Measurements from ENCODE around the gene CTRL. TPM values are rescaled to one million over a fixed set of nuclear protein-coding genes. Genes with fewer than 3 reads are reported as not detected.
A peak's percentile ranks its signal among the peaks of the same experiment; 100 is the strongest.

CTRL gene
- total RNA-seq, 6 experiments from 2014 or later: 0.25 to 0.63 (median 0.43) TPM

DNA sequence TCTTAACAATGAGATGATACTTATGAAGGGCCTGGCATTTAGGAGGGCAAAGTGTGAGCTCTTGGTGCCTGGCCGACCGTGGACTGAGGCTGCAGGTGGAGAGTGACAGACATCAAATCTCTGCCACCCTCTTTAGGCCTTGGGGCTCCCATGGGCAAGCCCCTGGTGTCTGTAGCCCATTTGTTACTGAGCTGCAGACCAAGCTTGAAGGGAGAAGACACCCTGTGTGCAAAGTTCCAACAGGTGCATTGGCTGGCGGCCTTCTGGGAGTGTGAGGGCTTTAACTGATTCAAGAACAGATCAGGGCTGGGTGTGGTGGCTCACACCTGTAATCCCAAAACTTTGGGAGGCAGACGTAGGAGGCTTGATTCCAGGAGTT lies 789 bp upstream of the CTRL start:
- peaks cover 28% of the 10 kb centered on the region for H3K4me1 Mint-ChIP-seq (ENCODE audit: low read depth)
- peaks cover 8% of the 10 kb centered on the region; the same call in 1 of the 2 replicates for H3K9me3 Mint-ChIP-seq
- TF ChIP-seq, protein P1, sequence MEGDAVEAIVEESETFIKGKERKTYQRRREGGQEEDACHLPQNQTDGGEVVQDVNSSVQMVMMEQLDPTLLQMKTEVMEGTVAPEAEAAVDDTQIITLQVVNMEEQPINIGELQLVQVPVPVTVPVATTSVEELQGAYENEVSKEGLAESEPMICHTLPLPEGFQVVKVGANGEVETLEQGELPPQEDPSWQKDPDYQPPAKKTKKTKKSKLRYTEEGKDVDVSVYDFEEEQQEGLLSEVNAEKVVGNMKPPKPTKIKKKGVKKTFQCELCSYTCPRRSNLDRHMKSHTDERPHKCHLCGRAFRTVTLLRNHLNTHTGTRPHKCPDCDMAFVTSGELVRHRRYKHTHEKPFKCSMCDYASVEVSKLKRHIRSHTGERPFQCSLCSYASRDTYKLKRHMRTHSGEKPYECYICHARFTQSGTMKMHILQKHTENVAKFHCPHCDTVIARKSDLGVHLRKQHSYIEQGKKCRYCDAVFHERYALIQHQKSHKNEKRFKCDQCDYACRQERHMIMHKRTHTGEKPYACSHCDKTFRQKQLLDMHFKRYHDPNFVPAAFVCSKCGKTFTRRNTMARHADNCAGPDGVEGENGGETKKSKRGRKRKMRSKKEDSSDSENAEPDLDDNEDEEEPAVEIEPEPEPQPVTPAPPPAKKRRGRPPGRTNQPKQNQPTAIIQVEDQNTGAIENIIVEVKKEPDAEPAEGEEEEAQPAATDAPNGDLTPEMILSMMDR (IDR thresholded peaks at IDR 0.05): no peak; the same call in 1 of the 2 replicates

DNA sequence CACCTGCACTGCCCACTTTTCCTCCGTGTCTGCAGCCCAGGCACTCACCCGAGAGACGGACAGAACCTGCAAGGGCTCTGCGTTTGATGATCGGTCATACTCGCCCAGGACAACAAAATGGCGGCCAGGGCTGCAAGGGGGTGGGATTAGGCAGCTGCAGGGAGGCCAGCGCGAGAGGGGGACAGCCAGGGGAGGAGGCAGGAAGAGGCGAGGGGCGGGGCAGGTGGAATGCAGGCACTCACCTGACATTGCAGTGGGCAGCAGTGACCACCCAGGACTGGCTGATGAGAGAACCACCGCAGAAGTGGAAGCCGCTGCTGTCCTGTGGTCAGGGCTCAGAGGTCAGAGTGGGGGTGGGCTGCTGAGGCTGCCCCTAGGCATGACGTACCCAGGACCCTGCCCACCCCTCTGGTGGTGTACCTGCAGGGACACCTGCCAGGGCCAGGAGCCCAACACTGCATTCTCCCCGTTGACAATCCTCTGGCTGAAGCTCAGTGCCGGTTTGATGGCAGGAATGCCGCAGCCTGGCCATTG lies 917 bp downstream of the CTRL start:
- TF ChIP-seq, protein P1 (IDR thresholded peaks at IDR 0.05): no peak
- Mint-ChIP-seq H3K9me3 (peaks cover under 1% of the 10 kb centered on the region; the same call in 1 of the 2 replicates), H3K4me3 (no peak overlapping the region), H3K27ac (no peak overlapping the region), H3K27me3 (ENCODE audit: insufficient read depth) (peaks cover 17% of the 10 kb centered on the region), H3K4me1 (ENCODE audit: low read depth) (peaks cover 20% of the 10 kb centered on the region), H3K36me3 (ENCODE audit: low read depth) (no peaks in the 10 kb centered on the region)
- no peak for DNase-seq

More for the DNA sequence above, 789 bp upstream of the CTRL start:
- no peaks in the 10 kb centered on the region for H3K36me3 Mint-ChIP-seq (ENCODE audit: low read depth)
- H3K27me3 Mint-ChIP-seq (ENCODE audit: insufficient read depth): peaks cover 30% of the 10 kb centered on the region
- no peak overlapping the region for H3K27ac Mint-ChIP-seq
- no peak for DNase-seq
- H3K4me3 Mint-ChIP-seq: no peak overlapping the region

DNA sequence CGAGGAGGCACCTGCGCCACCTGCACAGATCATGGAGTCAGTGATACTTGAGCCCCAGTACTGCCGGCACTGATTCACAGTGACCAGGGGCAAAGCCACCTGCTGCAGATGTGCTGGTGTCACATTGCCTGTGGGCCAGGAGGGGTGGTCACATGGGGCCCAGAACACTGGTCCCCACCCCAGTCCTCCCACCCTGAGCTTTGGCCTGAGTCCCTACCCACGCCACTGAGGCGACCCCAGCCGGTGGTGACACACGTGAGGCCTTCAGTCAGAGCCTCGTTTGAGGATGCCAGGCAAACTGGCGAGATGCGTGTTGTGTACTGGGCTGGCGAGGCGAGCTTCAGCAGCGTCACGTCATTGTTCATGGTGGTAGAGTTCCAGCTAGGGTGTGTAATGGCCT lies 1.5 kb downstream of the CTRL start:
- H3K4me3 Mint-ChIP-seq: no peak overlapping the region
- peaks cover 15% of the 10 kb centered on the region for H3K4me1 Mint-ChIP-seq (ENCODE audit: low read depth)
- no peak overlapping the region for H3K27ac Mint-ChIP-seq
- TF ChIP-seq, protein P1 (IDR thresholded peaks at IDR 0.05): no peak
- H3K36me3 Mint-ChIP-seq (ENCODE audit: low read depth): no peaks in the 10 kb centered on the region
- DNase-seq: no peak
- H3K27me3 Mint-ChIP-seq (ENCODE audit: insufficient read depth): peaks cover 12% of the 10 kb centered on the region
- no peaks in the 10 kb centered on the region for H3K9me3 Mint-ChIP-seq

DNA sequence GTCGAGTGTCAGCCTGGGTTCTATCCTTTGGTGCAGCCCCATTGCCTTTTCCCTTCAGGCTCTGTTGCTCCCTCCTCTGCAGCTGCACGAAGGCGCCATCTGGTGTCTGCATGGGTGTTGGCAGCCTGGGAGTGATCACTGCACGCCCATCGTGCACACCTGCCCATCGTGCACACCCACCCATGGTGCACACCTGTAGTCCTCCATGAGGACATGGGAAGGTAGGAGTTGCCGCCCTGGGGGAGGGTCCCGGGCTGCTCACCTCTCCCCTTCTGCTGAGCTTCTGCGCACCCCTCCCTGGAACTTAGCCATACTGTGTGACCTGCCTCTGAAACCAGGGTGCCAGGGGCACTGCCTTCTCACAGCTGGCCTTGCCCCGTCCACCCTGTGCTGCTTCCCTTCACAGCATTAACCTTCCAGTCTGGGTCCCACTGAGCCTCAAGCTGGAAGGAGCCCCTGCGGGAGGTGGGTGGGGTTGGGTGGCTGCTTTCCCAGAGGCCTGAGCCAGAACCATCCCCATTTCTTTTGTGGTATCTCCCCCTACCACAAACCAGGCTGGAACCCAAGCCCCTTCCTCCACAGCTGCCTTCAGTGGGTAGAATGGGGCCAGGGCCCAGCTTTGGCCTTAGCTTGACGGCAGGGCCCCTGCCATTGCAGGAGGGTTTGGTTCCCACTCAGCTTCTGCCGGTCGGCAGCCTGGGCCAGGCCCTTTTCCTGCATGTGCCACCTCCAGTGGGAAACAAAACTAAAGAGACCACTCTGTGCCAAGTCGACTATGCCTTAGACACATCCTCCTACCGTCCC lies 2.9 kb downstream of the CTRL start:
- H3K36me3 Mint-ChIP-seq (ENCODE audit: low read depth): no peaks in the 10 kb centered on the region
- no peak overlapping the region for H3K4me3 Mint-ChIP-seq
- H3K9me3 Mint-ChIP-seq: no peaks in the 10 kb centered on the region
- no peak overlapping the region for H3K27ac Mint-ChIP-seq
- peaks cover under 1% of the 10 kb centered on the region for H3K4me1 Mint-ChIP-seq (ENCODE audit: low read depth)
- DNase-seq: peak; percentile 49
- TF ChIP-seq, protein P1 (IDR thresholded peaks at IDR 0.05): peak; percentile 85
- no peaks in the 10 kb centered on the region; the same call in 1 of the 2 replicates for H3K27me3 Mint-ChIP-seq (ENCODE audit: insufficient read depth)

DNA sequence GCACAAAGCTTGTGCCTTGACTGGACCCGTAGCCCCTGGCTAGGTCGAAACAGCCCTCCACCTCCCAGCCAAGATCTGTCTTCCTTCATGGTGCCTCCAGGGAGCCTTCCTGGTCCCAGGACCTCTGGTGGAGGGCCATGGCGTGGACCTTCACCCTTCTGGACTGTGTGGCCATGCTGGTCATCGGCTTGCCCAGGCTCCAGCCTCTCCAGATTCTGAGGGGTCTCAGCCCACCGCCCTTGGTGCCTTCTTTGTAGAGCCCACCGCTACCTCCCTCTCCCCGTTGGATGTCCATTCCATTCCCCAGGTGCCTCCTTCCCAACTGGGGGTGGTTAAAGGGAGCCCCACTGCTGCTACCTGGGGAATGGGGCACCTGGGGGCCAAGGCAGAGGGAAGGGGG lies 3.5 kb downstream of the CTRL start:
- no peak for DNase-seq
- H3K4me3 Mint-ChIP-seq: no peak overlapping the region
- no peaks in the 10 kb centered on the region; the same call in 1 of the 2 replicates for H3K27me3 Mint-ChIP-seq (ENCODE audit: insufficient read depth)
- no peak overlapping the region for H3K27ac Mint-ChIP-seq
- no peaks in the 10 kb centered on the region for H3K36me3 Mint-ChIP-seq (ENCODE audit: low read depth)
- no peaks in the 10 kb centered on the region; the same call in 1 of the 2 replicates for H3K4me1 Mint-ChIP-seq (ENCODE audit: low read depth)
- H3K9me3 Mint-ChIP-seq: no peaks in the 10 kb centered on the region
- TF ChIP-seq, protein P1 (IDR thresholded peaks at IDR 0.05): no peak

Measured in HFFc6 (cell line).